Activated CD4-positive, CD25-positive, alpha-beta regulatory T cell (primary cell): ENCODE data around the gene MTG2.

ENCODE experiments used
- DNase-seq, 4 experiments: peaks; one replicate each; lab custom pipeline; 2025; lab: John Stamatoyannopoulos, UW

MTG2 gene

DNA sequence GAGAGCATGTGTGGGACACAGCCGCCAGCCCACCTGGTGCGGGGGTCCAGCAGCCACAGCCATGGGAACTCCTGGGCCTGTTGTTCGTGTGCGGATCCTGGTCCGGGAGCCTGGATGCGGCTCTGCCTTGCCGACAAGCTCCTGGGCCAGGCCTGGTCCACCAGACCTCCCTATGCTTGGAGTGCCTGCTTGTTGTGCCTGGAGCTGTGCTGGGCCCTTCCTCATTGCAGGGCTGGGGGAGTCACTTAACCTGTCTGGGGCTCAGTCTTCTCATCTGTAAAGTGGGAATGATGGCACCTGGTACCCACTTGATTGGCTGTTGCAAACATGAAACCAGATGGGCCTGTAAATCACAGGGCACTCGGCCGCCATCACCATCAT is 52.9 kb downstream of the MTG2 start:
- no peak for DNase-seq

DNA sequence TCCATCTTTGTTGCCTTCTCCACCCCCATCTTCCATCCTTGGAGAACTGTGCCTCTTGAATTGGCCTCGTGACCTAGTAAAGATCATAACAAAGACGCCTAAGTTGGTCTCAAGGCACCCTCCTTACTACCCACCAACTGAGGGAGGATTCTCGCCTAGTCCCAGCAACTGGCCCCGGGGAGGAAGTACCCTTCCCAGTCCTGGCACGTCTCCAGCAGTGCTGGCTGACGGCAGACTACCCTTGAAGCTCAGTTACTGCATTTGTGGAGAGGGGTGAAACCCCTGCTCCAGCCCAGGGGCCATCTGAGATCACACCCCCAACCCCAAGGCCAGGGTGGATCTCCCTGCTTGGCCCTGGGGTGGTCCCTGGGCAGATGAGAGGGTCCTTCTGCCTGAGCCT is 53.4 kb downstream of the MTG2 start:
- no peak for DNase-seq

DNA sequence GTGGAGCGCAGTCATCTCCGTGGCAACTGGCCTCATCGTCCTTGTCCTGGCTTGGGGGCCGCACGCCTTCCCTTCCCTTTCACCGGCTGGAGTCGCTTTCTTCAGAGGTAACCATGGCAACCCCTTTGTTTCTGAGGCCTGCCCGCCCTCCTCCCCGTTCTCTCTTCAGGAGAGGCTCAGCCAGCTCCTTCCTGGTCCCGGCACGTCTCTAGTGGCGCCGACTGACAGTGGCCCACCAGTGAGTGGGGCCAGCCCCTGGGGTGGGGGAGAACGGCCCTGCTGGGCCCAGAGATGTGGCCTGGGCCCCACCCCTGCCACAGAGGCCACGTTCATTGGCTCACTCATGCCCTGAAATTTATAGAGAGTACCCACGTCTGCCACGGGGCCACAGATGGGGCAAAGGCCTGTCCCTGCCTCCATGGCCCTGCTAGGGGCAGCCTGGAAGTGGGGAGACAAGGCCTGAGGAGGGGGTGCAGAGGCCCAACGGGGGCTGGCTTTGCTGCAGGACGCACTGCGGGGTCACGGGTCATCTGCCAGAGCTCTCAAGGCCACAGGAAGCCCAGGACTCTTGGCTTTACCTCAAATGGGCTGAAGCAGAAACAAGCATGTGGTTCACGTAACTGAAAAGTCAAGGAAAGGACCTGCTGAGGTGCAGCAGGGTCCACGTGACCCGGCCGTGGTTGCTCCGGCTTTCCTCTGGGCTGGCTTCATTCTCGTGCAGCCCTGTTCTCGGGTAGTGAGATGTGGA is 54.1 kb downstream of the MTG2 start:
- no peak for DNase-seq

- DNase-seq = no peak
Observed at GRCh38 chr20:62237514-62237800, 54.6 kb downstream of the MTG2 start.

DNA sequence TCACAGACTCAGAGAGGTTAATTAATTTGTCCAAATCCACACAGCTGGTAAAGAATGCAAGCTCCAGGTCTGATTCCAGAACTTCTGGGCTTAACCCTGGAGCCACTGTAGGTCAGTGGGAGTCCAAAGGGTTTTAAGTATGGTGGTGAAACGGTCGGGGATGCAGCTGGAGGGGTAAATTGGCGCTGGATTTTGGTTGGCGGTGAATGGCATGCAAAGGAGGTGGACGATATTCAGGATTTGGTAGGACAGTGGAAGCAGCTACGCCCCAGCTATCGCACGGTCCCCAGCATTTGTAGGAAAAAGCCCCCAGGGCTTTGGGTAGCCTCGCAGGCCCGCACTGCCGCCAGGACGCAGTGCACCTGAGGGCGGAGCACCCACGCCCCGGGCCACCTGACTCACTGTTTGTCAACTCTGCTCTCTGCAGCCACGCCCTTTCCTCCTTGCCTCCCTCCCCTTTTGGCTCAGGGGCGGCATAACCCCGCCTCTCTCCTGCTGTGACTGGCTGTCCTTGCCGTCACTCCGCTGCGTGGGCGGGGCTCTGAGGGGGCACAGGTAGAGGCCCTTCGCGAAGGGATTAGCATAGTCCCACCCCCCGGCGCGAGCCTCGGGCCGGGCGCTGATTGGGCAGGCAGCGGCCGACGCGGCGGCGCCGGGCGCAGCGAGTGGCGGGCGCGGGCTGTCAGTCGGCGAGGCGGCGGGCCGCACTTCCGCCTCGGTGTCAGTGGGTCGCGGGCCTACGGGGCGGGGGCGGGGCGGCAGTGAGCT is 55.2 kb downstream of the MTG2 start, which contains the start of gene OSBPL2:
Gene OSBPL2 (plus strand): TSS at position 721 of the 768 bp plus-strand sequence. CDS start 17,664 bp downstream, outside the sequence.
- peak; percentile 99 to 100 (median 100) for DNase-seq

GRCh38 chr20:62238569-62239277 is 55.9 kb downstream of the MTG2 start:
- no peak for DNase-seq

GRCh38 chr20:62239278-62239879 is 56.6 kb downstream of the MTG2 start:
- no peak for DNase-seq

- no peak for DNase-seq
Observed at GRCh38 chr20:62240020-62240685, 57.3 kb downstream of the MTG2 start.

DNA sequence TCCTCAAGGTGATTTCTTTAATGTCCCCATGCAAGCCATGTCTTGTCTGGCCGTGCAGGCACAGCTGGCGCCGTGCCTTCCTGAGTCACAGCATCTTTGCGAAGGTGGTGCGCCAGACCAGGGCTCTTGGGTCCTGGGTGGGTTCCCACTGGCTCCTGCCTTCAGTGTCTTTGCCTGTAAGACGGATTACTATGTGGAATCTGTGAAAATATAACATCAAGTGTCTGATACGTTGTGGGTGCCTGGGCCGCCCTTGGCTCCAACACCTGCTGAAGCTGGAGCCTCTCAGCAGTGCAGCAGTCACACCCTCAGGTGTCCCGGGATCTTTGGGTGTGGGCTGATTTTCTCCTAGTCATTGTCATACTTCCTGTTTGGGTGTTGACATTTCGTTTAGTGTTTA is 58.7 kb downstream of the MTG2 start:
- DNase-seq = no peak

GRCh38 chr20:62242176-62242575 is 59.3 kb downstream of the MTG2 start:
- no peak for DNase-seq

DNA sequence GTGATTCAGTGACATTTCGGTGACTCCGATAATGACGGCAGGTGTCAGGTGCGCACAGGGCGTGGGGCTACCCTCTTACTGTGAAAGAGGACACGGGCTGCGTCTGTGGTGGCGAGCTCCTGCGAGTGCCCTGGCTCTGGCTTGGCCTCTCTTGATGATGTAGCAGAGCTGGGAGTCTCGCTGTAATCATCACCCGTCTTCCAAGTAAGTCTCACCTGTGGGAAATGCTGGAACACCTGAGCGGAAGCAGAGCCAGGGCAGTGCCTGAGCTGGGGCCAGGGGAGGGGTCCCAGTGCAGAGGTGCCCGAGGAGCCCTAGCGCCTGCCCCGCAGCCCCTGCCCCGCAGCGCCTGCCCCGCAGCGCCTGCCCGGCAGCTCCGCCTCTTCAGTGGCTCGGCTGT is 60.3 kb downstream of the MTG2 start:
- no peak for DNase-seq

GRCh38 chr20:62243906-62244515 is 61.2 kb downstream of the MTG2 start:
- DNase-seq = no peak

DNA sequence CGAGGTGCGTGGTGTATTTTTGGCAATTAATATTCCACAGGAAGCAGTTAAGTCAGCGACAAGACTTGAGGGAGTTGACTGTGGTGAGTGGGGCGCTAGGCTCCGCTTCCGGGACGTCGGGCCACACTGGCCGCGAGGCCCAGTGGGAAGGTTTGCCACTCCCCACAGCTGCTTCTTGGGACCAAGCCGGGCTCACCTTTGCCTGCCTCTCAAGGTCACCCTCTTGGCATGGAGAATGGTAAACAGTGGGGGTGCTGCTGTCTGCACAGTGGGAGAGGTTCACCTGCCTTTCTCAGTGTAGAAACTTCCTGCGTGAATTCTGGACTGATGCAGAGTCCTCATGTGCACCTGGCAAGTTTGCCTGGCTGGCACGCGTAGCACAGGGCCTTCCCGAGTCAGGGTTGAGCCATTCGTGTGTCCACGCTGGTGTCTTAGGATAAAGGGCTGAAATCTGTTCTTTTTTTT is 61.8 kb downstream of the MTG2 start:
- no peak for DNase-seq

DNA sequence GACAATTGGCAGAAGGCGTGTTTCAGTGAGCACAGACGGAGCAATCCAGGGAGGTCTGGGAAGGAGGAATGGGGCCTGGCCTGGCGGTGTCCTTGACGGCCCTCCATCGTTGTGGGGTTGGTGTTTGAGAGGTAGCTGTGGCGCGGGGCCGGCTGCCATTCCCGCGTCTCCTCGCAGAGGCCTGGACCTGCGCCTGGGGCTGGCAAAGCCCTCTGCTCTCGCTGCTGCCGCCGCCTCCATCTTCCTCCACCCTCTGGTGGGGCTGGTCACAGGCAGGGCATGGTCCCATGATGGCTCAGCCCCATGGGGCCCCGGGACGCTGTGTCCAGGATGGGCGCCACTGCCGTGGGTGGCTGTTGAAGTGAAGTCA is 63.1 kb downstream of the MTG2 start:
- no peak for DNase-seq

DNA sequence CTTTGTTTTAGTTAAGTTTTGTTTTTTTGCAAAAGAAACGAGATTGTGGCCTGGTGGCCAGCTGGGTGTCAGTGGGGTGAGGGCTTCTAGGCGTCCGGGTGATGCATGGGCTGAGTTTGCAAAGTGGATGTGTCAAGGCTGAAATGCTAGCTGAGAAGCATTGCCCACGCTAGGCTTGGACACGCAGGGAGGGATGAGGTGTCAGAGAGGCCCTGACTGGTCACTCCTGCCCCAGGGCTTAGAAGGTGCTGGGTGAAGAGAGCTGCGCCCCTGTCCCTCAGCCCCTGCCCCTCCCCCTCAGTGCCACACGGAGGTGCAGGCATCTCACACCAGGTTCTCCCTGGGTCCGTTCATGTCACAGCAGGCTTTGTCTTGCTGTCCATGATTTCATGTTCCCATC is 63.6 kb downstream of the MTG2 start:
- no peak for DNase-seq

GRCh38 chr20:62246872-62247652 is 64.2 kb downstream of the MTG2 start:
- DNase-seq = no peak

DNA sequence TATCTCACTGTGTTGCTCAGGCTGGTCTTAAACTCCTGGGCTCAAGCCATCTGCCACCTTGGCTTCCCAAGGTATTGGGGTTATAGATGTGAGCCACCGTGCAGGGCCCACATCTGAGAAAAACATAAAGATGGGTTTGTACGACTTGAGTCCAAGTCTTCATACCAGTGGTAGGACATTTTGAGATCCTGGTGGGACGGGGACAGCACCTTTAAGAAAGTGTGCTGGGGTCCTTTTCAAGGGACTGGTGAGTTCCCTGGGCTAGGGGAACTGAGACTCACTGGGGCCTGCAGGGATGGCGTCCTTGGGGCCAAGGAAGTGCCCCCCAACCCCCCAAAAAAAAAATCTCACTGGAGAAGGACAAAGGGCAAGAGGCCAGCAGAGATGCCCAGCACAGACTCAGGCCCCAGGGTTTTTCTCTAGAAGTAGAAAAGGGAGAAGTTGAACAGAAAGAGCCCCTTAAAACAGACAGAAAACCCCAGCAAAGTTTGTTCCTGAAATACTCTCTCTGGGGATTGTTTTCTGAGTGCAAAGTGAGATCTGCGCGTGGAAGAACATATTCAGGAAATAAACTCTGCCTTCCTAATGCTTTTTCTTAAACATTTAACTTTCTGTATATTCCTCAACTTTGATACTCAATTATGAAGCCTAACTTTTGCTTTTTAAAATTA is 66.2 kb downstream of the MTG2 start:
- no peak for DNase-seq

DNA sequence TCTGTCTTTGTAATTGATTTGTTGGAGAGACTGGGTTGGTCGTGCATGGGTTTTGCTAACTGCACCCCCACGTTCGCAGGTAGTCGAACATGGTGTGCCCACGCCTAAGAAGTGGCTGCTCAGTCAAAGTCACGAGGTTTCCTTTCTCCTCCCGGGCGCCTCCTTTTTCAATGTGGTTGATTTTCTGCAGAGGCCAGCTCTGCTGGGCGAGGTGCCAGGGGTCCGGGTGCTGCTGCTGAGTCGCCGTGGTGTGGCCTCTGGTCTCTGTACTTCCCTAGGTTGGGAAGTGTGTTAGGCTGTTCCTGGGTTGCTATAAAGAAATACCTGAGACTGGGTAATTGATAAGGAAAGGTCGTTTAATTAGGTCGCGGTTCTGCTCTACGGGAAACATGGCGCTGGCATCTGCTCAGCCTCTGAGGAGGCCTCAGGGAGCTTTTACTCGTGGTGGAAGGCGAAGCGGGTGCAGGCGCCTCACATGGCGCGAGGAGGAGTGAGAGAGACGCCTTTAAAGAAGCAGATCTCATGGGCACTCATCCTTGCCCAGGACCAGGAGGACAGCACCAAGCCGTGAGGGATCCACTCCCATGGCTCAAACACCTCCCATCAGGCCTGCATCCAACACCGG is 69.6 kb downstream of the MTG2 start:
- no peak for DNase-seq
